Large intestine (tissue), 3 donors: ENCODE results near the gene AKAP4. TPM values are rescaled to one million over a fixed set of nuclear protein-coding genes. Genes with fewer than 3 reads are reported as not detected.

ENCODE experiments used
- DNase-seq, 2 donors: peaks; one replicate each; pipeline versions ENCODE4 v3.0.0 to v3.0.0-alpha.2; 2013
- H3K27ac ChIP-seq: one replicate; pipeline ENCODE4 v1.5.1; 2013; ENCODE audit warnings: low read length
- H3K27me3 ChIP-seq: 2 replicates; pipeline ENCODE4 v1.6.1; 2013; ENCODE audit warnings: low read length; ENCODE audit not compliant: control insufficient read depth, insufficient read depth
- H3K36me3 ChIP-seq: 2 replicates; pipeline ENCODE4 v1.6.1; 2013; ENCODE audit warnings: low read length; ENCODE audit not compliant: control insufficient read depth, insufficient read depth
- H3K4me1 ChIP-seq: one replicate; pipeline ENCODE4 v1.6.1; 2013; ENCODE audit warnings: low read length; ENCODE audit not compliant: control insufficient read depth, insufficient read depth
- H3K4me3 ChIP-seq: one replicate; pipeline ENCODE4 v1.5.1; 2013; ENCODE audit warnings: low read length
- H3K9me3 ChIP-seq: one replicate; pipeline ENCODE4 v1.6.1; 2013; ENCODE audit warnings: mild to moderate bottlenecking, low read depth, low read length, moderate library complexity; ENCODE audit not compliant: control insufficient read depth
- WGBS: methylation state at CpG from one replicate; pipeline ENCODE4 v1.1.5; 2013; ENCODE audit warnings: low lambda C conversion rate; ENCODE audit not compliant: insufficient coverage; 5-methylcytosine and 5-hydroxymethylcytosine counted together
- polyA plus RNA-seq: library from polyadenylated mRNA; unstranded; fragments of 120-200 nt; gene quantifications from one replicate; pipeline ENCODE4 v1.2.1, GENCODE V29; 2013

AKAP4 gene
- polyA plus RNA-seq, 1 donor = 0.07 TPM

- no peak for DNase-seq
- no peak overlapping the region for H3K4me3 ChIP-seq
- H3K27me3 ChIP-seq = no peaks in the 10 kb centered on the region
- no peaks in the 10 kb centered on the region for H3K36me3 ChIP-seq
- WGBS = no CpG with 5 or more reads among the region's 3 CpGs
- no peaks in the 10 kb centered on the region for H3K4me1 ChIP-seq
- no peak overlapping the region for H3K27ac ChIP-seq
- no peaks in the 10 kb centered on the region for H3K9me3 ChIP-seq
Measured at GRCh38 chrX:50169717-50170116, 31.1 kb downstream of the AKAP4 start.

GRCh38 chrX:50168241-50168687 is 32.5 kb downstream of the AKAP4 start:
- Histone ChIP-seq H3K27ac (no peak overlapping the region), H3K4me3 (no peak overlapping the region), H3K4me1 (no peaks in the 10 kb centered on the region), H3K9me3 (no peaks in the 10 kb centered on the region), H3K36me3 (no peaks in the 10 kb centered on the region), H3K27me3 (no peaks in the 10 kb centered on the region)
- no CpG with 5 or more reads among the region's 5 CpGs for WGBS
- DNase-seq = no peak

- no peak for DNase-seq
- no peaks in the 10 kb centered on the region for H3K9me3 ChIP-seq
- WGBS = no CpG with 5 or more reads among the region's 7 CpGs
- H3K4me3 ChIP-seq = no peak overlapping the region
- H3K27me3 ChIP-seq = no peaks in the 10 kb centered on the region
- no peaks in the 10 kb centered on the region for H3K4me1 ChIP-seq
- H3K36me3 ChIP-seq = no peaks in the 10 kb centered on the region
- H3K27ac ChIP-seq = no peak overlapping the region
Measured at GRCh38 chrX:50167366-50167765, 33.4 kb downstream of the AKAP4 start.

- no peak overlapping the region for H3K4me3 ChIP-seq
- DNase-seq = no peak
- no peak overlapping the region for H3K27ac ChIP-seq
- no CpG with 5 or more reads among the region's 5 CpGs for WGBS
- no peaks in the 10 kb centered on the region for H3K9me3 ChIP-seq
- H3K27me3 ChIP-seq = no peaks in the 10 kb centered on the region
- H3K4me1 ChIP-seq = no peaks in the 10 kb centered on the region
- no peaks in the 10 kb centered on the region for H3K36me3 ChIP-seq
Measured at GRCh38 chrX:50165727-50166126, 35.1 kb downstream of the AKAP4 start.

- no peak for DNase-seq
- H3K36me3 ChIP-seq = no peaks in the 10 kb centered on the region
- peaks cover 24% of the 10 kb centered on the region for H3K4me1 ChIP-seq
- H3K27me3 ChIP-seq = no peaks in the 10 kb centered on the region
- peaks cover 2% of the 10 kb centered on the region for H3K9me3 ChIP-seq
- H3K4me3 ChIP-seq = no peak overlapping the region
- WGBS = no CpG with 5 or more reads among the region's 3 CpGs
- H3K27ac ChIP-seq = no peak overlapping the region
Measured at GRCh38 chrX:50161127-50161526, 39.7 kb downstream of the AKAP4 start.

GRCh38 chrX:50158593-50158992 is 42.2 kb downstream of the AKAP4 start:
- no CpG with 5 or more reads among the region's 1 CpG for WGBS
- Histone ChIP-seq H3K4me1 (peaks cover 25% of the 10 kb centered on the region), H3K36me3 (no peaks in the 10 kb centered on the region), H3K27me3 (no peaks in the 10 kb centered on the region), H3K4me3 (no peak overlapping the region), H3K9me3 (peaks cover 5% of the 10 kb centered on the region), H3K27ac (peak overlapping the region; percentile 60)
- peak; percentile 29 to 79 for DNase-seq

GRCh38 chrX:50157545-50158135 is 43.2 kb downstream of the AKAP4 start:
- Histone ChIP-seq H3K27me3 (no peaks in the 10 kb centered on the region), H3K36me3 (no peaks in the 10 kb centered on the region), H3K4me3 (no peak overlapping the region), H3K27ac (peak overlapping the region; percentile 60), H3K9me3 (peaks cover 5% of the 10 kb centered on the region), H3K4me1 (peaks cover 25% of the 10 kb centered on the region)
- DNase-seq = peak in 1 of 2 donors; percentile 29
- no CpG with 5 or more reads among the region's 4 CpGs for WGBS

- DNase-seq = peak; percentile 71 to 87
- H3K27me3 ChIP-seq = no peaks in the 10 kb centered on the region
- H3K4me3 ChIP-seq = no peak overlapping the region
- H3K4me1 ChIP-seq = peaks cover 25% of the 10 kb centered on the region
- H3K9me3 ChIP-seq = peaks cover 5% of the 10 kb centered on the region
- H3K27ac ChIP-seq = peak overlapping the region; percentile 92
- H3K36me3 ChIP-seq = no peaks in the 10 kb centered on the region
- WGBS = no CpG with 5 or more reads among the region's 1 CpG
Measured at GRCh38 chrX:50154429-50154828, 46.4 kb downstream of the AKAP4 start.

- H3K27me3 ChIP-seq = no peaks in the 10 kb centered on the region
- no CpG with 5 or more reads among the region's 2 CpGs for WGBS
- H3K36me3 ChIP-seq = no peaks in the 10 kb centered on the region
- H3K4me1 ChIP-seq = peaks cover 15% of the 10 kb centered on the region
- peaks cover 5% of the 10 kb centered on the region for H3K9me3 ChIP-seq
- no peak overlapping the region for H3K27ac ChIP-seq
- DNase-seq = peak in 1 of 2 donors; percentile 18
- H3K4me3 ChIP-seq = no peak overlapping the region
Measured at GRCh38 chrX:50152456-50152855, 48.4 kb downstream of the AKAP4 start.

- Histone ChIP-seq H3K4me1 (no peaks in the 10 kb centered on the region), H3K27me3 (no peaks in the 10 kb centered on the region), H3K27ac (no peak overlapping the region), H3K4me3 (no peak overlapping the region), H3K36me3 (no peaks in the 10 kb centered on the region), H3K9me3 (no peaks in the 10 kb centered on the region)
- DNase-seq = no peak
- WGBS = no CpG with 5 or more reads among the region's 7 CpGs
Measured at GRCh38 chrX:50147972-50148371, 52.8 kb downstream of the AKAP4 start.
